Measurements from ENCODE around the gene EVI5L. TPM values are rescaled to one million over a fixed set of nuclear protein-coding genes. Genes with fewer than 3 reads are reported as not detected.
"Not testable (repeated sequence)": the region's sequence is repeated elsewhere in the genome, so short reads cannot be mapped to it uniquely, and the experiment has no call there.

EVI5L gene
- total and polyA plus RNA-seq, 2 of the 4 experiments (the other 2 are of a cell fraction) = 12.7 to 14.6 TPM

- WGBS, 2 experiments (ENCODE audit: extremely low coverage in 2 of 2, insufficient read length in 1 of 2) = 78% methylated on average over 3 of the region's 7 CpGs; no CpG with 5 or more reads in 1 of the 2 experiments
- POLR2A ChIA-PET (ENCODE audit: unreplicated experiment); H4K20me1 ChIP-seq (ENCODE audit: insufficient read depth, low read length): not testable (repeated sequence)
These were observed 37.3 kb upstream of the EVI5L start for GRCh38 chr19:7792701-7793100.

More at GRCh38 chr19:7792701-7793100, 37.3 kb upstream of the EVI5L start:
- DNase-seq; H4K91ac ChIP-seq (ENCODE audit: insufficient read depth, low read depth, low read length); H3K36me3 ChIP-seq (ENCODE audit: control insufficient read depth, insufficient read depth, low read length); H2AK5ac ChIP-seq (ENCODE audit: low read depth, low read length); H3K4me2 ChIP-seq (ENCODE audit: low read depth, low read length); intact Hi-C loops (cut with micrococcal nuclease); H3K27ac ChIP-seq (ENCODE audit: insufficient read depth, low read length); dilution Hi-C loops (cut with HindIII; ENCODE audit: low sequenced_read_pairs, unreplicated experiment); H3K79me1 ChIP-seq (ENCODE audit: low read depth in 1 of 2, low read length in 2 of 2); H3K9ac ChIP-seq (ENCODE audit: low read depth, low read length); BruUV-seq (replicated peaks); H3K23ac ChIP-seq (ENCODE audit: low read depth, low read length); H2AK9ac ChIP-seq (replicated peaks; ENCODE audit: low read depth, low read length, poor library complexity); H4K5ac ChIP-seq (ENCODE audit: low read depth, low read length); H2BK5ac ChIP-seq (ENCODE audit: low read depth, low read length, poor library complexity, severe bottlenecking); H3K14ac ChIP-seq (replicated peaks; ENCODE audit: low read depth, low read length); H2BK15ac ChIP-seq (ENCODE audit: low read depth, low read length); H3K9me1 ChIP-seq (ENCODE audit: insufficient read depth, low read length); CTCF ChIA-PET; H2BK20ac ChIP-seq (ENCODE audit: low read depth, low read length); H4K8ac ChIP-seq (ENCODE audit: low read depth in 2 of 2, low read length in 2 of 2); H3K56ac ChIP-seq (ENCODE audit: extremely low read depth, insufficient read depth, low read length); H2BK120ac ChIP-seq (ENCODE audit: low read depth, low read length); H3K4ac ChIP-seq (ENCODE audit: low read depth, low read length); H3K4me1 ChIP-seq (ENCODE audit: control insufficient read depth, insufficient read depth, low read length); H2AFZ ChIP-seq (replicated peaks; ENCODE audit: low read length, poor library complexity); H3K18ac ChIP-seq (ENCODE audit: low read depth, low read length); H3K4me3 ChIP-seq (ENCODE audit: insufficient read depth, low read depth, low read length); H3K9me3 ChIP-seq (ENCODE audit: control insufficient read depth, insufficient read depth, low read length); ATAC-seq (ENCODE audit: low read depth): not testable (repeated sequence)
- in situ Hi-C loops (cut with MboI; ENCODE audit: low sequenced_read_pairs) = loop anchor here (10.0 kb wide), 1 partner anchor 108 kb away; the partner anchor contains the start of gene TRAPPC5
- peaks cover 20% of the 10 kb centered on the region for H3K27me3 ChIP-seq (ENCODE audit: control insufficient read depth, insufficient read depth, low read length)
